IMR-90 (cell line): ENCODE data around the gene CNPPD1. TPM values are rescaled to one million over a fixed set of nuclear protein-coding genes. Genes with fewer than 3 reads are reported as not detected.

Experiments used
- ATAC-seq: fragments of 200-7000 bp; cut with Tn5 transposase; 2 replicates; pipeline ENCODE4 v1.9.1; 2020; ENCODE audit warnings: low read depth, mild to moderate bottlenecking, moderate library complexity
- BruUV-seq: library from RNA; stranded (reverse); fragments of 400-500 nt; replicated peaks from 2 replicates; lab custom pipeline; 2021; lab: Mats Ljungman, UMichigan
- CTCF ChIA-PET: fragments of 300-600 bp; formaldehyde crosslinking; extraction: SDS; loops from one replicate; lab custom pipeline; 2021; ENCODE audit warnings: antibody characterized with exemption; lab: Yijun Ruan, JAX
- POLR2A ChIA-PET: fragments of 300-600 bp; sonication (Branson Sonifier 250); formaldehyde crosslinking; loops from one replicate; lab custom pipeline; 2022; ENCODE audit warnings: antibody characterized with exemption; ENCODE audit not compliant: unreplicated experiment; lab: Charles Lee
- DNase-seq: peaks from one replicate; pipeline ENCODE4 v3.0.0; 2013
- H2AFZ ChIP-seq: replicated peaks from 2 replicates; pipeline ENCODE3; 2013; ENCODE audit warnings: low read length, mild to moderate bottlenecking; ENCODE audit not compliant: poor library complexity
- H2AK5ac ChIP-seq: 2 replicates; pipeline ENCODE4 v1.6.1; 2013; ENCODE audit warnings: low read depth, low read length, inconsistent platforms
- H2AK9ac ChIP-seq: replicated peaks from 2 replicates; pipeline ENCODE3; 2013; ENCODE audit warnings: mild to moderate bottlenecking, low read depth, low read length, moderate library complexity; ENCODE audit not compliant: poor library complexity
- H2BK120ac ChIP-seq: 2 replicates; pipeline ENCODE4 v1.6.1; 2013; ENCODE audit warnings: low read depth, low read length, inconsistent platforms
- H2BK15ac ChIP-seq: 3 replicates; pipeline ENCODE4 v1.6.1; 2013; ENCODE audit warnings: low read depth, low read length, inconsistent platforms
- H2BK20ac ChIP-seq: 2 replicates; pipeline ENCODE4 v1.6.1; 2013; ENCODE audit warnings: low read depth, mild to moderate bottlenecking, inconsistent platforms, low read length, moderate library complexity
- H2BK5ac ChIP-seq: 2 replicates; pipeline ENCODE4 v1.6.1; 2013; ENCODE audit warnings: mild to moderate bottlenecking, low read depth, low read length, inconsistent platforms; ENCODE audit not compliant: poor library complexity, severe bottlenecking
- H3K14ac ChIP-seq: replicated peaks from 2 replicates; pipeline ENCODE4 v1.6.1; 2013; ENCODE audit warnings: low read depth, low read length, inconsistent platforms
- H3K18ac ChIP-seq: 2 replicates; pipeline ENCODE4 v1.6.1; 2013; ENCODE audit warnings: low read depth, low read length, control low read depth
- H3K23ac ChIP-seq: 2 replicates; pipeline ENCODE4 v1.6.1; 2013; ENCODE audit warnings: low read depth, low read length, inconsistent platforms
- H3K27ac ChIP-seq: 2 replicates; pipeline ENCODE4 v1.5.1; 2013; ENCODE audit warnings: mild to moderate bottlenecking, control low read depth, low read length; ENCODE audit not compliant: insufficient read depth
- H3K27me3 ChIP-seq: 2 replicates; pipeline ENCODE4 v1.6.1; 2013; ENCODE audit warnings: low read length; ENCODE audit not compliant: control insufficient read depth, insufficient read depth
- H3K36me3 ChIP-seq: 2 replicates; pipeline ENCODE4 v1.6.1; 2013; ENCODE audit warnings: low read length, mixed read lengths; ENCODE audit not compliant: control insufficient read depth, insufficient read depth
- H3K4ac ChIP-seq: 2 replicates; pipeline ENCODE4 v1.6.1; 2013; ENCODE audit warnings: low read depth, low read length, inconsistent platforms
- H3K4me1 ChIP-seq: 2 replicates; pipeline ENCODE4 v1.6.1; 2013; ENCODE audit warnings: low read length, mixed read lengths; ENCODE audit not compliant: control insufficient read depth, insufficient read depth
- H3K4me2 ChIP-seq: 2 replicates; pipeline ENCODE4 v1.6.1; 2013; ENCODE audit warnings: low read depth, mild to moderate bottlenecking, control low read depth, low read length, moderate library complexity
- H3K4me3 ChIP-seq: 2 replicates; pipeline ENCODE4 v1.5.1; 2013; ENCODE audit warnings: low read depth, mild to moderate bottlenecking, control low read depth, low read length, moderate library complexity; ENCODE audit not compliant: insufficient read depth
- H3K56ac ChIP-seq: 2 replicates; pipeline ENCODE4 v1.6.1; 2013; ENCODE audit warnings: low read length, inconsistent platforms; ENCODE audit not compliant: insufficient read depth; ENCODE audit errors: extremely low read depth
- H3K79me1 ChIP-seq, 2 experiments: 2 replicates each; pipeline ENCODE4 v1.6.1; 2013; ENCODE audit warnings: low read length in 2 of 2, inconsistent platforms in 1 of 2, low read depth in 1 of 2
- H3K9ac ChIP-seq: 2 replicates; pipeline ENCODE4 v1.6.1; 2013; ENCODE audit warnings: low read depth, low read length, control low read depth
- H3K9me1 ChIP-seq: 2 replicates; pipeline ENCODE4 v1.6.1; 2013; ENCODE audit warnings: low read length, inconsistent platforms; ENCODE audit not compliant: insufficient read depth
- H3K9me3 ChIP-seq: 2 replicates; pipeline ENCODE4 v1.6.1; 2013; ENCODE audit warnings: low read length; ENCODE audit not compliant: control insufficient read depth, insufficient read depth
- H4K20me1 ChIP-seq: 2 replicates; pipeline ENCODE4 v1.6.1; 2013; ENCODE audit warnings: low read length, inconsistent platforms; ENCODE audit not compliant: insufficient read depth
- H4K5ac ChIP-seq: 2 replicates; pipeline ENCODE4 v1.6.1; 2013; ENCODE audit warnings: mild to moderate bottlenecking, low read depth, low read length, control low read depth
- H4K8ac ChIP-seq, 2 experiments: 2 replicates each; pipeline ENCODE4 v1.6.1; 2013; ENCODE audit warnings: low read depth in 2 of 2, low read length in 2 of 2, control low read depth in 1 of 2, inconsistent platforms in 1 of 2
- H4K91ac ChIP-seq: 2 replicates; pipeline ENCODE4 v1.6.1; 2013; ENCODE audit warnings: low read depth, low read length, inconsistent platforms; ENCODE audit not compliant: insufficient read depth
- BHLHE40 ChIP-seq: fragments of 150-350 bp; IDR thresholded peaks from 2 replicates; pipeline ENCODE4 v1.6.1; 2016; ENCODE audit warnings: mild to moderate bottlenecking, low read depth, low read length
- CEBPB ChIP-seq: IDR thresholded peaks from 2 replicates; pipeline ENCODE4 v1.6.1; 2012; ENCODE audit warnings: low read depth, low read length, improper control_type of control experiment
- CHD1 ChIP-seq: IDR thresholded peaks from 2 replicates; pipeline ENCODE4 v1.6.1; 2012; ENCODE audit warnings: low read depth, low read length, improper control_type of control experiment
- ELK1 ChIP-seq: fragments of 150-350 bp; IDR thresholded peaks from 2 replicates; pipeline ENCODE4 v1.6.1; 2016; ENCODE audit warnings: low read depth, mild to moderate bottlenecking, low read length, moderate library complexity, borderline replicate concordance
- FOS ChIP-seq: fragments of 150-350 bp; IDR thresholded peaks from 2 replicates; pipeline ENCODE4 v1.6.1; 2016; ENCODE audit warnings: low read depth, low read length
- MAFK ChIP-seq: IDR thresholded peaks from 2 replicates; pipeline ENCODE4 v1.6.1; 2012; ENCODE audit warnings: low read depth, low read length, improper control_type of control experiment
- MAZ ChIP-seq: IDR thresholded peaks from 2 replicates; pipeline ENCODE4 v1.6.1; 2012; ENCODE audit warnings: low read depth, mild to moderate bottlenecking, low read length, improper control_type of control experiment, moderate library complexity, borderline replicate concordance
- MXI1 ChIP-seq: IDR thresholded peaks from 2 replicates; pipeline ENCODE4 v1.6.1; 2012; ENCODE audit warnings: low read depth, mild to moderate bottlenecking, low read length, moderate library complexity, borderline replicate concordance
- POLR2A ChIP-seq: IDR thresholded peaks from 2 replicates; pipeline ENCODE4 v1.6.1; 2012; ENCODE audit warnings: mild to moderate bottlenecking, low read depth, low read length
- RCOR1 ChIP-seq: IDR thresholded peaks from 2 replicates; pipeline ENCODE4 v1.6.1; 2012; ENCODE audit warnings: mild to moderate bottlenecking, low read length, improper control_type of control experiment; ENCODE audit not compliant: insufficient replicate concordance
- RFX5 ChIP-seq: IDR thresholded peaks from 2 replicates; pipeline ENCODE4 v1.8.0; 2012; ENCODE audit warnings: low read depth, mild to moderate bottlenecking, low read length, moderate library complexity
- SMC3 ChIP-seq: fragments of 150-350 bp; IDR thresholded peaks from 2 replicates; pipeline ENCODE4 v1.6.1; 2016; ENCODE audit warnings: low read depth, mild to moderate bottlenecking, antibody characterized with exemption, low read length, moderate library complexity
- WGBS, 2 experiments: methylation state at CpG; one replicate each; pipeline versions ENCODE4 v1.1.5 to v1.1.7; 2013; ENCODE audit warnings: missing lambda C conversion rate in 2 of 2; ENCODE audit not compliant: insufficient read length in 1 of 2; ENCODE audit errors: extremely low coverage in 2 of 2; 5-methylcytosine and 5-hydroxymethylcytosine counted together
- dilution Hi-C: fragments of 300-500 bp; cut with HindIII; formaldehyde crosslinking; loops from one replicate; pipeline ENCODE4 v1.14.3; 2018; ENCODE audit warnings: low sequenced_read_pairs; ENCODE audit not compliant: unreplicated experiment
- in situ Hi-C: fragments of 300-500 bp; cut with MboI; formaldehyde crosslinking; loops from 3 replicates; pipeline ENCODE4 v1.14.3; 2019; ENCODE audit warnings: low sequenced_read_pairs, inconsistent platforms, mixed read lengths
- intact Hi-C: fragments of 100-400 bp; cut with micrococcal nuclease; formaldehyde crosslinking; loops from 2 replicates; pipeline ENCODE4 v1.10.0; 2022
- polyA plus RNA-seq, 3 experiments: library from polyadenylated mRNA; depleted of rRNA; stranded (reverse); fragments of >200 nt; gene quantifications; 2 replicates each; pipeline ENCODE4 v1.2.3, GENCODE V29; 2012; ENCODE audit warnings: low replicate concordance in 1 of 3
- total RNA-seq: library from RNA; depleted of rRNA; stranded (reverse); fragments of >200 nt; gene quantifications from 2 replicates; pipeline ENCODE4 v1.2.3, GENCODE V29; 2012
- TF ChIP-seq, protein P1 (sequence below): fragments of 150-350 bp; IDR thresholded peaks from 2 replicates; pipeline ENCODE4 v1.6.1; 2017; ENCODE audit warnings: mild to moderate bottlenecking, antibody characterized with exemption, low read length, low read depth
- TF ChIP-seq, protein P2 (sequence below): conservative IDR thresholded peaks from 2 replicates; pipeline ENCODE4 v1.5.1; 2012; ENCODE audit warnings: mild to moderate bottlenecking, low read depth, low read length, improper control_type of control experiment

Gene CNPPD1
- total and polyA plus RNA-seq, 2 of the 4 experiments (the other 2 are of a cell fraction) = 11.1 to 29.2 TPM

DNA sequence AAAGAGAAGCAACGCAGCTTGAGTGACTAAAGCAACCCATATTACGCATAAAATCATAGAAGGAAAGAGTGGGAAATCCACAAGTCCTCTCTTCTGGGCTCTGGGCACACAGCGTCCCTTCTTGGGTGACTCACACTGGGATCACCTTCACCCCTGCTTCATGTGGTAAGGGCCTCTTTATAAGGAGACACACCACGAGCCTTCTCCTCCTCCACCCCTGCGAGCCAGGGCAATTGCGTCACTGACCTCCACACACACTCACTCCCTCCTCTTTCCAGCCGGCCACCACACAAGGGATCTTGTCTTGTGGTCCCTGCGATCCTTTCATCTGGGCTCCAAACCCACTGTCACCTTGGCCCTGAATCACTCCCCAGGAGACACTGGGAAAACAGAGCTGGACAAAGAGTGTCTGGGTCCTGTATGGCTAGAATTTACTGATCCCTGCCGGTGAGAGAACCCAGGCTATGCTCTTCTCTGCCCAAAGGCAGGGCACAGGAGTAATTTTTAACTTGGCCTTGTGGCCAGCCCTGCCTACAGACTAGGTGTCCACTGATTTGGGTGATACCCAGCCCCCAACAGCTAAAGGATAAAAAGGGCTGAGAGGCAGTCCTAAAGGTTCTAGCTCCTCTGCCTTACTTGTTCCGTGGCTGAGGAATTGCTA lies 51.4 kb downstream of the CNPPD1 start:
- H2BK15ac ChIP-seq = no peak overlapping the region
- no peaks in the 10 kb centered on the region for H3K27me3 ChIP-seq
- 0 out of 2 replicates have a peak overlapping the region, but pooled peaks have one; percentile 14 for H2AK5ac ChIP-seq
- no peak overlapping the region; the same call in 1 of the 2 replicates for H3K23ac ChIP-seq
- ChIA-PET CTCF (interaction anchor here (0.8 to 1.2 kb wide), 5 partner anchors 17 to 67 kb away, joined by 3 to 5 read pairs (median 4); no protein-coding TSS in a partner anchor), POLR2A (no interaction called here)
- no peak overlapping the region for H2BK120ac ChIP-seq
- no peaks in the 10 kb centered on the region; a peak in 1 of 4 replicates for H3K79me1 ChIP-seq
- peaks cover 9% of the 10 kb centered on the region for H3K9me1 ChIP-seq
- no peak overlapping the region for H3K18ac ChIP-seq
- H4K8ac ChIP-seq = 0 out of 4 replicates have a peak overlapping the region, but pooled peaks of 1 of the 2 experiments have one; percentile 2
- no peaks in the 10 kb centered on the region for H3K36me3 ChIP-seq
- intact Hi-C loops (loop anchor here (2.0 kb wide), 1 partner anchor 29 kb away; no protein-coding TSS in a partner anchor), dilution Hi-C loops (no loop called here), in situ Hi-C loops (no loop called here)
- H2AK9ac ChIP-seq = no peak overlapping the region
- no peak overlapping the region for H3K4ac ChIP-seq
- no peak overlapping the region for H3K56ac ChIP-seq
- no peaks in the 10 kb centered on the region for H4K20me1 ChIP-seq
- H3K14ac ChIP-seq = no peak overlapping the region
- BruUV-seq = no TSS peak
- no peak overlapping the region for H3K27ac ChIP-seq
- ATAC-seq = peak; percentile 83
- no peak overlapping the region for H2BK5ac ChIP-seq
- H4K5ac ChIP-seq = no peak overlapping the region
- peaks cover 12% of the 10 kb centered on the region for H3K4me1 ChIP-seq
- DNase-seq = peak; percentile 88
- H3K9me3 ChIP-seq = no peaks in the 10 kb centered on the region
- H4K91ac ChIP-seq = no peak overlapping the region
- H2AFZ ChIP-seq = peak overlapping the region; percentile 38
- H3K4me2 ChIP-seq = no peak overlapping the region
- H2BK20ac ChIP-seq = no peak overlapping the region
- H3K4me3 ChIP-seq = no peak overlapping the region
- WGBS, 2 experiments = 19% methylated on average over 3 of the region's 10 CpGs; no CpG with 5 or more reads in 1 of the 2 experiments
- H3K9ac ChIP-seq = no peak overlapping the region
- TF ChIP-seq ELK1 (no peak), MAFK (no peak), MAZ (peak; percentile 47; the same call in 1 of the 2 replicates), MXI1 (no peak), FOS (peak; percentile 52), POLR2A (no peak), CHD1 (no peak), BHLHE40 (peak; percentile 23; the same call in 1 of the 2 replicates), RFX5 (no peak), RCOR1 (no peak), SMC3 (no peak), CEBPB (peak; percentile 96)
- TF ChIP-seq, protein P1, sequence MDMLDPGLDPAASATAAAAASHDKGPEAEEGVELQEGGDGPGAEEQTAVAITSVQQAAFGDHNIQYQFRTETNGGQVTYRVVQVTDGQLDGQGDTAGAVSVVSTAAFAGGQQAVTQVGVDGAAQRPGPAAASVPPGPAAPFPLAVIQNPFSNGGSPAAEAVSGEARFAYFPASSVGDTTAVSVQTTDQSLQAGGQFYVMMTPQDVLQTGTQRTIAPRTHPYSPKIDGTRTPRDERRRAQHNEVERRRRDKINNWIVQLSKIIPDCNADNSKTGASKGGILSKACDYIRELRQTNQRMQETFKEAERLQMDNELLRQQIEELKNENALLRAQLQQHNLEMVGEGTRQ = 0 out of 2 replicates have a peak, but pooled peaks have one; percentile 23
- TF ChIP-seq, protein P2, sequence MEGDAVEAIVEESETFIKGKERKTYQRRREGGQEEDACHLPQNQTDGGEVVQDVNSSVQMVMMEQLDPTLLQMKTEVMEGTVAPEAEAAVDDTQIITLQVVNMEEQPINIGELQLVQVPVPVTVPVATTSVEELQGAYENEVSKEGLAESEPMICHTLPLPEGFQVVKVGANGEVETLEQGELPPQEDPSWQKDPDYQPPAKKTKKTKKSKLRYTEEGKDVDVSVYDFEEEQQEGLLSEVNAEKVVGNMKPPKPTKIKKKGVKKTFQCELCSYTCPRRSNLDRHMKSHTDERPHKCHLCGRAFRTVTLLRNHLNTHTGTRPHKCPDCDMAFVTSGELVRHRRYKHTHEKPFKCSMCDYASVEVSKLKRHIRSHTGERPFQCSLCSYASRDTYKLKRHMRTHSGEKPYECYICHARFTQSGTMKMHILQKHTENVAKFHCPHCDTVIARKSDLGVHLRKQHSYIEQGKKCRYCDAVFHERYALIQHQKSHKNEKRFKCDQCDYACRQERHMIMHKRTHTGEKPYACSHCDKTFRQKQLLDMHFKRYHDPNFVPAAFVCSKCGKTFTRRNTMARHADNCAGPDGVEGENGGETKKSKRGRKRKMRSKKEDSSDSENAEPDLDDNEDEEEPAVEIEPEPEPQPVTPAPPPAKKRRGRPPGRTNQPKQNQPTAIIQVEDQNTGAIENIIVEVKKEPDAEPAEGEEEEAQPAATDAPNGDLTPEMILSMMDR = no peak
